ENCODE measurements around the gene DHX9.

Gene DHX9

GRCh38 chr1:182841368-182841988 is 2.3 kb downstream of the DHX9 start:
- DNase-seq (ENCODE audit: low read depth, low spot score) = peak; percentile 9

- DNase-seq (ENCODE audit: low read depth, low spot score) = no peak
Measured at GRCh38 chr1:182842265-182842664, 3.1 kb downstream of the DHX9 start.

GRCh38 chr1:182845379-182845778 is 6.2 kb downstream of the DHX9 start:
- DNase-seq (ENCODE audit: low read depth, low spot score) = no peak

DNA sequence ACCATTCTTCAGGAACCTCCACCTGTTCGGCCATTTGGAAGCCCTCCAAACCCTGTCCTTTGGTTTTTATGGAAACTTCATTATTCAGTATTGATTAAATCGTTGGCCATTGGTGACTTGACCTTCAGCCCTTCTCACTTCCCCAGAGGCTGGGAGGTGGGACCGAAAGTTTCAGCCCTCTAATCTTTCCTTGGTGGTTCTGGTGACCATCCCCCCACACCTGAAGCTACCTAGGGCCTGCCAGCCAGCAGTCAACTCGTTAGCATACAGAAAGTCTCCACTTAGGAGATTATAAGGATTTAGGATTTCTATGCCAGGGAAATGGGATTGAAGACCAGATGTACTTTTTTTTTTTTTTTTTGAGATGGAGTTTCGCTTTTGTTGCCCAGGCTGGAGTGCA is 6.7 kb downstream of the DHX9 start:
- DNase-seq (ENCODE audit: low read depth, low spot score) = no peak

GRCh38 chr1:182847105-182847504 is 8.0 kb downstream of the DHX9 start:
- no peak for DNase-seq (ENCODE audit: low read depth, low spot score)

DNA sequence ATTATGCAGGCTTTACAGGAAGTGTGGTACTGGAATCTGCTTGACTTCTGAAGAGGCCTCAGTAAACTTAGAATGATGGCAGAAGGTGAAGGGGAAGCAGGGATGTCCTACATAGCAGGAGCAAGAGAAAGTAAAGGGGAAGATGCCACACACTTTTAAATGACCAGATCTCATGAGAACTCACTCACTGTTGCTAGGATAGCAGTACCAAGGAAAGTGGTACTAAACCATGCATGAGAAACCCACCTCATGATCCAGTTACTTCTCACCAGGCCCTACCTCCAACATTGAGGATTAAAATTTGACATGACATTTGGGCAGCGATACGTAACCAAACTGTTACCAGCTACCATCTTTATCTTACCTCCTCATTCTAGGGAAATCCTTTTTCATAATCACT is 9.6 kb downstream of the DHX9 start:
- DNase-seq (ENCODE audit: low read depth, low spot score) = no peak

DNA sequence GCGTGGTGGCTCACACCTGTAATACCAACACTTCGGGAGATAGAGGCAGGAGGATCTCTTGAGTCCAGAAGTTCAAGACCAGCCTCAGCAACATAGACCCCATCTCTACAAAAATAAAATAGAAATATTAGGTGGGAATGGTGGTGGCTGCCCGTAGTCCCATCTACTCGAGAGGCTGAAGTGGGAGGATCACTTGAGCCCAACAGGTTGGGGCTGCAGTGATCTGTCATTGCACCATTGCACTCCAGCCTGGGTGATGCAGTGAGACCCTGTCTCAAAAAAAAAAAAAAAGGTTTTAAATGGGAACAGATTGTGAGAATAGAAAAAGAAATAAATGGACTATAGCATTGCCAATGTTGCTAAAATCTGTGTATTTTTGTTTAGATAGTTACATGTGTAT is 11.2 kb downstream of the DHX9 start:
- DNase-seq (ENCODE audit: low read depth, low spot score) = no peak

- DNase-seq (ENCODE audit: low read depth, low spot score) = no peak
Measured at GRCh38 chr1:182851825-182852224, 12.7 kb downstream of the DHX9 start.

DNA sequence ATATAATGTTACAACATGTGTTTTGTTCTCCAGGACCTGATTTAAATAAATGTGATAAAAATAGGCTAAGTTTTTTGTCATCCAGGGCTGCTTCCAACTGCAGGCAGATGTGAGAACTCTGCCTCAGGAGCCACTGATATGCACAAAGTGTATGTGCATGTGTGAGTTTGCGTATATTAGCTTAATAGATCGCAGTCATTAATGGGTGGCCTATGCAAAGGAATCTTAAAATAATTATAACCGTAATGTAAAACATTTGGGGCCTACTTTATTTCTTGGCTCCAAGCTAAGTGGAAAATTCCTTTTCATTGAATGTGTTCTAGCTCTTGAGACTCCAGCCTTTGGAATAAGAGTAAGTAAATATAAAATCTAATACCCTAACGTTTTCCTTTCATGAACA is 16.8 kb downstream of the DHX9 start:
- no peak for DNase-seq (ENCODE audit: low read depth, low spot score)

- no peak for DNase-seq (ENCODE audit: low read depth, low spot score)
Measured at GRCh38 chr1:182857212-182857611, 18.1 kb downstream of the DHX9 start.

DNA sequence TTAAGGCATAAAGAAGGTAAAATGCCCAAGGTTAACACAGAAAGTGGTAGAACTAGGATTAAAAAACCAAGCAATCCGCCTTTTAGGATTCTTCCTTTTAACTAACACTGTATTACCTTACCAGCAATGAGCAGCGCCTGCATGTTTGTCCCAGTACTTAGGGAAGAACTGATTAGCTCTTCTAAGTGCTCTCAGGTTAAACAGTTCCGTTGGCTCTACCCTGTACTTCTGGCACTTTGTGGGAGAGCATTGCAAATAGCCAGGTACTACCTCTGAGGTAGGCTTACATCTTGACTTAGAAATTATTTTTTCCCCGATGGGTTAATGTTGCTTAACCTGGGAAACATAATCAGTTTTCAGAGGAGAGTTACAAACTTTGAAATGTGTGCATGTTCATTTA is 21.5 kb downstream of the DHX9 start:
- no peak for DNase-seq (ENCODE audit: low read depth, low spot score)

DNA sequence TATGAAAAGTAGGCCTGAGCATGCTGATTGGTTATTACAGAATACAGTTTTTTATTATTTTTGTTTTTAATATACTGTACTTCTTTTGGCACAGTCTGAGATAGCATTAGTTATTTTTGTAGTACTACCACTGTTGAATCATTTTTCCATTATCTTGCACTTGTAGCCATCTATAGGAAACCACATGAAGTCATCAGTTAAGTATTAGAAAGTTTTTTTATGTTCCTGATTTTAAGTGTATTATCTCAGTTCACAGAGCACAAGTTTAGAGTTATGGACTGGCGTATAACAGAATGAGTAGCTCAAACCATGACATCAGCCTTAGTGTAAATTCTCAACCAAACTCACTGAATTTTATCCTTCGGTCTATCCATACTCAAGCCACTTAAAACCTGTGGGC is 22.8 kb downstream of the DHX9 start:
- no peak for DNase-seq (ENCODE audit: low read depth, low spot score)

- DNase-seq (ENCODE audit: low read depth, low spot score) = no peak
Measured at GRCh38 chr1:182862827-182863226, 23.7 kb downstream of the DHX9 start.

GRCh38 chr1:182863940-182864339 is 24.8 kb downstream of the DHX9 start:
- no peak for DNase-seq (ENCODE audit: low read depth, low spot score)

DNA sequence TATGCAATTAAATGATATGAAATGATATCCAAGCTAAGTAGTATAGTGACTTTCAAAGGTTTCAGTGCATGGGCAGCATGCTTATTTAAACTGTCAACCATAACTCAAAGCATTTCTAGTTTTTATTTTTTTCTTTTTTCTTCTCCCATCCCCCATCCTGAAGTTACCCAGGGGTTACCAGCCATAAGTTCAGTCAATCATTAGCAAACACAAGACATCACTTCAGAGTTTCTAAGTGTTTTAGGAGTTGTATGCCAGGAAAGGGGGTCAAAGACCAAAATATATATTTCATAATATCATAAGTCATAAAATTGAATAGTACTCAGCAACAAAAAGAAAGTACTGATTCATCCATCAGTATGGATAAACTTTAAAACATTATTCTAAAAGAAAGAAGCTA is 28.7 kb downstream of the DHX9 start:
- DNase-seq (ENCODE audit: low read depth, low spot score) = no peak

DNA sequence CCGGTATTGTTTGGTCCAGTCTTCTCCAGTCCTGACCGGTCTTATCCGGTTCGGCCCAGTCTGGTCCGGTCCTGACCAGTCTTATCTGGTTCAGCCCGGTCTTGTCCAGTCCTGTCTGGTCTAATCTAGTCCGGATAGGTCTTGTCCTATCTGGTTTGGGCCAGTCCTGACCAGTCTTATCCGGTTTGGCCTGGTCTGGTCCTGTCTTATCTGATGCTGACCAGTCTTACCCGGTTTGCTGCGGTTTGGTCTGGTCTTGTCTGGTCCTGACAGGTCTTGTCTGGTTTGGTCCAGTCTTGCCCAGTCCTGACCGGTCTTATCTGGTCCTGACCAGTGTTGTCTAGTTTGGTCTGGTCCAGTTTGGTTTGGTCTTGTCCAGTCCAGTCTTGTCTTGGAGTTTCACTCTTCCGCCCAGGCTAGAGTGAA is 30.1 kb downstream of the DHX9 start:
- peak; percentile 73 for DNase-seq (ENCODE audit: low read depth, low spot score)

- DNase-seq (ENCODE audit: low read depth, low spot score) = no peak
Measured at GRCh38 chr1:182872881-182873280, 33.7 kb downstream of the DHX9 start.

- DNase-seq (ENCODE audit: low read depth, low spot score) = no peak
Measured at GRCh38 chr1:182875889-182876288, 36.7 kb downstream of the DHX9 start.

GRCh38 chr1:182877331-182877730 is 38.2 kb downstream of the DHX9 start:
- no peak for DNase-seq (ENCODE audit: low read depth, low spot score)

GRCh38 chr1:182877842-182878241 is 38.7 kb downstream of the DHX9 start:
- DNase-seq (ENCODE audit: low read depth, low spot score) = no peak

DNA sequence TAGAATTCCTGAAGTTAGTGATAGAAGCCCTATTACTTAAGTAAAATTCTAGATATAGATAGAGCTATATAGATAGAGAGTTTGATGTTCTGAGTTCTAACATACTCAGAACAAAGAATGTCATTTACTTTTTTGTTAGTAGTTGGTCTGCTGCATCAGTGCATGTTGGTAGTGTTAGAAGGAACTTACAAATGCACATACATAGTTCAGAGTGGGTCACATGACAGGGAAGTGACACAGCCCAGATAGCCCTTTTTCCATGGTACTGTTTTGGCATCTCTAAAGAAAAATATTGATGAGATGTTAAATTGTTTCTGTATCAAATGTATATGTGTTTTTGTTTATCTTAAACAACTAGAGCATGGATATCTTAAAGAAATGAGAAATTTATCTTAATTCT is 45.7 kb downstream of the DHX9 start:
- no peak for DNase-seq (ENCODE audit: low read depth, low spot score)

- no peak for DNase-seq (ENCODE audit: low read depth, low spot score)
Measured at GRCh38 chr1:182885591-182885990, 46.4 kb downstream of the DHX9 start.

GRCh38 chr1:182886985-182887384 is 47.8 kb downstream of the DHX9 start:
- DNase-seq (ENCODE audit: low read depth, low spot score) = no peak

Data from ELF-1 (cell line).